ENCODE measurements around the gene FIP1L1. TPM values are rescaled to one million over a fixed set of nuclear protein-coding genes. Genes with fewer than 3 reads are reported as not detected.
"Not testable (repeated sequence)": the region's sequence is repeated elsewhere in the genome, so short reads cannot be mapped to it uniquely, and the experiment has no call there.

Gene FIP1L1
- total RNA-seq, 1 donor from 2014 or later = 50.9 TPM

- H3K9me3 ChIP-seq (ENCODE audit: insufficient read depth, low read depth, low read length) = no peaks in the 10 kb centered on the region
- no peaks in the 10 kb centered on the region for H3K79me2 ChIP-seq (ENCODE audit: insufficient read depth, low read length)
- H3K9ac ChIP-seq (ENCODE audit: low read length) = no peak overlapping the region
- H3K9me3 Mint-ChIP-seq (ENCODE audit: unreplicated experiment) = peaks cover 19% of the 10 kb centered on the region
- no peaks in the 10 kb centered on the region for H3K4me1 ChIP-seq (ENCODE audit: insufficient read depth, low read length)
- H3K27ac ChIP-seq (ENCODE audit: low read depth, low read length) = no peak overlapping the region
- no peaks in the 10 kb centered on the region for H3K27me3 ChIP-seq (ENCODE audit: insufficient read depth, low read length)
- peaks cover 17% of the 10 kb centered on the region for H3K36me3 Mint-ChIP-seq (ENCODE audit: low read depth, unreplicated experiment)
- no peak overlapping the region for H2AFZ ChIP-seq (ENCODE audit: low read depth, low read length)
- H3K4me2 ChIP-seq (ENCODE audit: low read length) = no peak overlapping the region
- H4K20me1 ChIP-seq (ENCODE audit: insufficient read depth, low read length) = no peaks in the 10 kb centered on the region
- H3K27me3 Mint-ChIP-seq (ENCODE audit: low read depth, unreplicated experiment) = no peaks in the 10 kb centered on the region
- TF ChIP-seq CTCF (IDR thresholded peaks at IDR 0.05; ENCODE audit: insufficient read depth, low read depth, low read length) (no peak), EZH2 (IDR thresholded peaks at IDR 0.05; ENCODE audit: insufficient read depth, low read length) (no peak)
- no peak overlapping the region for H3K4me3 Mint-ChIP-seq (ENCODE audit: unreplicated experiment)
- H3K36me3 ChIP-seq (ENCODE audit: insufficient read depth, low read length) = peaks cover 9% of the 10 kb centered on the region
- FAIRE-seq (no peak), DNase-seq (ENCODE audit: low read depth) (no peak)
- peaks cover 8% of the 10 kb centered on the region for H3K4me1 Mint-ChIP-seq (ENCODE audit: low read depth, unreplicated experiment)
- no peak overlapping the region for H3K27ac Mint-ChIP-seq (ENCODE audit: unreplicated experiment)
- no peak overlapping the region for H3K4me3 ChIP-seq (ENCODE audit: insufficient read depth, low read depth, low read length)
Observed at GRCh38 chr4:53465891-53466290, 88.5 kb downstream of the FIP1L1 start.

GRCh38 chr4:53466576-53466975 lies 89.1 kb downstream of the FIP1L1 start:
- DNase-seq (ENCODE audit: low read depth); H2AFZ ChIP-seq (ENCODE audit: low read depth, low read length); H3K27me3 Mint-ChIP-seq (ENCODE audit: low read depth, unreplicated experiment); H3K4me3 Mint-ChIP-seq (ENCODE audit: unreplicated experiment); FAIRE-seq; H3K36me3 ChIP-seq (ENCODE audit: insufficient read depth, low read length); H3K27me3 ChIP-seq (ENCODE audit: insufficient read depth, low read length); H3K9ac ChIP-seq (ENCODE audit: low read length); H4K20me1 ChIP-seq (ENCODE audit: insufficient read depth, low read length); H3K27ac ChIP-seq (ENCODE audit: low read depth, low read length); H3K4me1 ChIP-seq (ENCODE audit: insufficient read depth, low read length); H3K4me2 ChIP-seq (ENCODE audit: low read length); H3K79me2 ChIP-seq (ENCODE audit: insufficient read depth, low read length); H3K4me1 Mint-ChIP-seq (ENCODE audit: low read depth, unreplicated experiment); H3K4me3 ChIP-seq (ENCODE audit: insufficient read depth, low read depth, low read length); H3K9me3 ChIP-seq (ENCODE audit: insufficient read depth, low read depth, low read length); H3K27ac Mint-ChIP-seq (ENCODE audit: unreplicated experiment): not testable (repeated sequence)
- peaks cover 19% of the 10 kb centered on the region for H3K9me3 Mint-ChIP-seq (ENCODE audit: unreplicated experiment)
- peaks cover 17% of the 10 kb centered on the region for H3K36me3 Mint-ChIP-seq (ENCODE audit: low read depth, unreplicated experiment)

GRCh38 chr4:53476232-53477037 lies 99.0 kb downstream of the FIP1L1 start:
- H3K4me2 ChIP-seq (ENCODE audit: low read length) = peak overlapping the region; percentile 72
- Mint-ChIP-seq H3K4me3 (ENCODE audit: unreplicated experiment) (no peak overlapping the region), H3K36me3 (ENCODE audit: low read depth, unreplicated experiment) (peaks cover 7% of the 10 kb centered on the region), H3K4me1 (ENCODE audit: low read depth, unreplicated experiment) (peaks cover 32% of the 10 kb centered on the region), H3K27me3 (ENCODE audit: low read depth, unreplicated experiment) (no peaks in the 10 kb centered on the region), H3K9me3 (ENCODE audit: unreplicated experiment) (peaks cover 2% of the 10 kb centered on the region), H3K27ac (ENCODE audit: unreplicated experiment) (peak overlapping the region; percentile 93)
- H4K20me1 ChIP-seq (ENCODE audit: insufficient read depth, low read length) = no peaks in the 10 kb centered on the region
- H3K79me2 ChIP-seq (ENCODE audit: insufficient read depth, low read length) = no peaks in the 10 kb centered on the region
- peak overlapping the region; percentile 39 for H2AFZ ChIP-seq (ENCODE audit: low read depth, low read length)
- peak overlapping the region; percentile 87 for H3K27ac ChIP-seq (ENCODE audit: low read depth, low read length)
- H3K36me3 ChIP-seq (ENCODE audit: insufficient read depth, low read length) = no peaks in the 10 kb centered on the region
- peak overlapping the region; percentile 67 for H3K9ac ChIP-seq (ENCODE audit: low read length)
- H3K9me3 ChIP-seq (ENCODE audit: insufficient read depth, low read depth, low read length) = no peaks in the 10 kb centered on the region
- peak; percentile 86 for FAIRE-seq
- TF ChIP-seq CTCF (IDR thresholded peaks at IDR 0.05; ENCODE audit: insufficient read depth, low read depth, low read length) (no peak), EZH2 (IDR thresholded peaks at IDR 0.05; ENCODE audit: insufficient read depth, low read length) (no peak)
- H3K4me3 ChIP-seq (ENCODE audit: insufficient read depth, low read depth, low read length) = peak overlapping the region; percentile 4
- H3K4me1 ChIP-seq (ENCODE audit: insufficient read depth, low read length) = peaks cover 47% of the 10 kb centered on the region
- no peaks in the 10 kb centered on the region for H3K27me3 ChIP-seq (ENCODE audit: insufficient read depth, low read length)
- peak; percentile 99 for DNase-seq (ENCODE audit: low read depth)

Data from astrocyte (in vitro differentiated cells and primary cell).